WERI-Rb-1 (cell line): ENCODE measurements around the gene CFAP92.

Experiments used
- DNase-seq: peaks from one replicate; pipeline ENCODE4 v3.0.0-alpha.2; 2020
- H3K27ac ChIP-seq: fragments of 250-450 bp; sonication (Bioruptor Pico); 2 replicates; pipeline ENCODE4 v1.5.1; 2020; ENCODE audit warnings: mild to moderate bottlenecking, moderate library complexity
- H3K27me3 ChIP-seq: fragments of 250-450 bp; sonication (Bioruptor Pico); 2 replicates; pipeline ENCODE4 v1.5.1; 2021; ENCODE audit warnings: mild to moderate bottlenecking, low read depth, moderate library complexity; ENCODE audit not compliant: insufficient read depth, severe bottlenecking
- H3K36me3 ChIP-seq: fragments of 250-450 bp; sonication (Bioruptor Pico); 2 replicates; pipeline ENCODE4 v1.5.1; 2020; ENCODE audit warnings: mild to moderate bottlenecking, moderate library complexity
- H3K4me3 ChIP-seq: 2 replicates; pipeline ENCODE4 v1.5.1; 2011; ENCODE audit warnings: low read depth, mild to moderate bottlenecking, control low read depth, low read length
- H3K9me3 ChIP-seq: fragments of 250-450 bp; sonication (Bioruptor Pico); 2 replicates; pipeline ENCODE4 v1.5.1; 2021; ENCODE audit warnings: mild to moderate bottlenecking, moderate library complexity; ENCODE audit not compliant: severe bottlenecking
- TF ChIP-seq, protein P1 (sequence below): IDR thresholded peaks from 2 replicates; pipeline ENCODE4 v1.5.1; 2011; ENCODE audit warnings: low read depth, mild to moderate bottlenecking, control low read depth, inconsistent platforms, low read length

CFAP92 gene

GRCh38 chr3:129026728-129027543, 33.1 kb upstream of the CFAP92 start:
- no peaks in the 10 kb centered on the region for H3K27me3 ChIP-seq
- DNase-seq, result no peak
- TF ChIP-seq, protein P1, sequence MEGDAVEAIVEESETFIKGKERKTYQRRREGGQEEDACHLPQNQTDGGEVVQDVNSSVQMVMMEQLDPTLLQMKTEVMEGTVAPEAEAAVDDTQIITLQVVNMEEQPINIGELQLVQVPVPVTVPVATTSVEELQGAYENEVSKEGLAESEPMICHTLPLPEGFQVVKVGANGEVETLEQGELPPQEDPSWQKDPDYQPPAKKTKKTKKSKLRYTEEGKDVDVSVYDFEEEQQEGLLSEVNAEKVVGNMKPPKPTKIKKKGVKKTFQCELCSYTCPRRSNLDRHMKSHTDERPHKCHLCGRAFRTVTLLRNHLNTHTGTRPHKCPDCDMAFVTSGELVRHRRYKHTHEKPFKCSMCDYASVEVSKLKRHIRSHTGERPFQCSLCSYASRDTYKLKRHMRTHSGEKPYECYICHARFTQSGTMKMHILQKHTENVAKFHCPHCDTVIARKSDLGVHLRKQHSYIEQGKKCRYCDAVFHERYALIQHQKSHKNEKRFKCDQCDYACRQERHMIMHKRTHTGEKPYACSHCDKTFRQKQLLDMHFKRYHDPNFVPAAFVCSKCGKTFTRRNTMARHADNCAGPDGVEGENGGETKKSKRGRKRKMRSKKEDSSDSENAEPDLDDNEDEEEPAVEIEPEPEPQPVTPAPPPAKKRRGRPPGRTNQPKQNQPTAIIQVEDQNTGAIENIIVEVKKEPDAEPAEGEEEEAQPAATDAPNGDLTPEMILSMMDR, result no peak
- no peaks in the 10 kb centered on the region for H3K9me3 ChIP-seq
- no peak overlapping the region for H3K27ac ChIP-seq
- H3K4me3 ChIP-seq, result no peak overlapping the region
- H3K36me3 ChIP-seq, result no peaks in the 10 kb centered on the region

DNA sequence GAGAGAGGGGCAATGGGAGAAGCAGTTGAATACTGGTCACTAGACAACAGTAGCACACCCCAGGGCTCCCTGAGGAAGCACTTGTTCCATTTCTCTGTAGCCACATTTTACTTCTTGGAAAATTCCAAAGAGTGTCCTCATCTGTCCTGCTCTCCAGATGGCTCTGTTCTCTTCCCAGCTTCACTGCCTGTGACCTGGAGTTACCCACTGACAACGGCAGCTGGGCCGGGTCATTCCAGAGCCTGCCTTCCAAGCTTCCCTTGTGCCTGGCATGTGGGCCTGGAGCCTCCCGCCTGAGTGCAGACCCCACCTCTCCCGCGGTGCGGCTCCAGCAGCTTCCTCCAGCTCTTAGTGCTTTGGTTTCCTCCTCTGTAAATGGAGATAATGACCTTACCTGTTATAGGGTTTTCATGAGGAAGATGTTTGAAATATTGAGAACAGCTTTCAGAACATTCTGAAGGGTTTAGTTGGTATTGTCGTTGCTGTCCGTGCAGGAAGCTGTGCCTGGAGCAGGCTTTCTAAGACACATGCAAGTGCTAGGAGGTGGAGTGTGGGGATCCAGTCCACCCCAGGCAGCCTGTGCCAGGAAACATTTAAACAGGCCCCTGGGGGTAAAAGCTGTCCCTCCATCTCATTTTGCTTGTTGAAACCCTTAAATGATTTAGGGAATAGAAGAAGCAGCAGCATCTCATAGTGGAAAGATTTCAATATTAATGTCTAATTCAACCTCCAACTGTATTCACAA, 32.0 kb upstream of the CFAP92 start:
- Histone ChIP-seq H3K9me3 (no peaks in the 10 kb centered on the region), H3K4me3 (no peak overlapping the region), H3K27ac (peak overlapping the region; percentile 21; the same call in 1 of the 2 replicates), H3K36me3 (no peaks in the 10 kb centered on the region), H3K27me3 (no peaks in the 10 kb centered on the region)
- peak; percentile 87 for DNase-seq
- TF ChIP-seq, protein P1, result no peak

GRCh38 chr3:129025108-129025507, 31.2 kb upstream of the CFAP92 start:
- Histone ChIP-seq H3K36me3 (no peaks in the 10 kb centered on the region), H3K27me3 (no peaks in the 10 kb centered on the region), H3K9me3 (no peaks in the 10 kb centered on the region), H3K4me3 (no peak overlapping the region), H3K27ac (0 out of 2 replicates have a peak overlapping the region, but pooled peaks have one; percentile 14)
- DNase-seq, result no peak
- TF ChIP-seq, protein P1, result no peak

GRCh38 chr3:129023909-129024308, 30.0 kb upstream of the CFAP92 start:
- H3K27ac ChIP-seq, result no peak overlapping the region
- DNase-seq, result no peak

DNA sequence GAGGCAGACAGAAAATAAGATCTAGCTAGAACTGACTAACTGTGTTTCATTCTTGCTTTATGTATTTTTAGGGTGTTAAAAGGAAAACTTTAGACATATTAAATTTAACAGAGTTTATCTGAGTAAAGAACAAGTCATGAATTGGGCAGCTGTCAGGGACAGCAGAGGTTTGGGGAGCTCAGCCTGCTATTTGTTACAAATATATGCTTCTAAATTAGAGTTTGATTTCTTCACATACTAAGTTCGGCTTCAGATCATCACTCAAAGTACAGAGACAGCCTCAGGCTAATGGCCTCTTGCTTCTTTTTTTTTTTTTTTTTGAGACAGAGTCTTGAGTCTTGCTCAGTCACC, 29.1 kb upstream of the CFAP92 start:
- Histone ChIP-seq H3K36me3 (no peaks in the 10 kb centered on the region), H3K9me3 (no peaks in the 10 kb centered on the region), H3K27ac (no peak overlapping the region), H3K4me3 (no peak overlapping the region), H3K27me3 (no peaks in the 10 kb centered on the region)
- DNase-seq, result no peak
- TF ChIP-seq, protein P1, result no peak

More at GRCh38 chr3:129023909-129024308, 30.0 kb upstream of the CFAP92 start:
- H3K27me3 ChIP-seq, result no peaks in the 10 kb centered on the region
- TF ChIP-seq, protein P1, result 0 out of 2 replicates have a peak, but pooled peaks have one; percentile 25
- H3K9me3 ChIP-seq, result no peaks in the 10 kb centered on the region
- no peaks in the 10 kb centered on the region for H3K36me3 ChIP-seq
- no peak overlapping the region for H3K4me3 ChIP-seq
